Neural cell (in vitro differentiated cells): ENCODE data around the gene ACSL6. TPM values are rescaled to one million over a fixed set of nuclear protein-coding genes. Genes with fewer than 3 reads are reported as not detected.

Experiments
- H2AFZ ChIP-seq: fragments of 200-600, 300-800 bp; sonication (generic), shearing (Covaris generic); 2 replicates; pipeline ENCODE4 v1.6.0; 2014; ENCODE audit warnings: low read depth, mild to moderate bottlenecking, antibody characterized with exemption, low read length, moderate library complexity
- H3F3A ChIP-seq: fragments of 200-600 bp; shearing (Covaris generic); 2 replicates; pipeline ENCODE4 v1.6.1; 2016; ENCODE audit warnings: mild to moderate bottlenecking, moderate library complexity, mixed read lengths, antibody characterized with exemption, low read length; ENCODE audit not compliant: insufficient read depth, poor library complexity, severe bottlenecking
- H3K27ac ChIP-seq: fragments of 200-600, 300-800 bp; sonication (generic), shearing (Covaris generic); 2 replicates; pipeline ENCODE4 v1.5.1; 2014; ENCODE audit warnings: mild to moderate bottlenecking, low read length, moderate library complexity
- H3K27me3 ChIP-seq: fragments of 300-800, 200-600 bp; sonication (generic), shearing (Covaris generic); 2 replicates; pipeline ENCODE4 v1.6.0; 2014; ENCODE audit warnings: mild to moderate bottlenecking, low read depth, low read length, moderate library complexity; ENCODE audit not compliant: insufficient read depth
- H3K36me3 ChIP-seq: fragments of 300-800, 200-600 bp; sonication (generic), shearing (Covaris generic); 2 replicates; pipeline ENCODE4 v1.5.1; 2014; ENCODE audit warnings: mild to moderate bottlenecking, antibody characterized with exemption, low read length, moderate library complexity; ENCODE audit not compliant: insufficient read depth
- H3K4me2 ChIP-seq: fragments of 300-800, 200-600 bp; sonication (generic), shearing (Covaris generic); 2 replicates; pipeline ENCODE4 v1.6.0; 2014; ENCODE audit warnings: mild to moderate bottlenecking, low read length
- H3K4me3 ChIP-seq: fragments of 300-800, 200-600 bp; sonication (generic), shearing (Covaris generic); 2 replicates; pipeline ENCODE4 v1.5.1; 2014; ENCODE audit warnings: mild to moderate bottlenecking, low read length, moderate library complexity
- H3K79me2 ChIP-seq: fragments of 200-600 bp; shearing (Covaris generic); replicated peaks from 2 replicates; pipeline ENCODE4 v1.6.0; 2014; ENCODE audit warnings: mild to moderate bottlenecking, low read length, moderate library complexity; ENCODE audit not compliant: insufficient read depth
- H3K9ac ChIP-seq: fragments of 300-800, 200-600 bp; sonication (generic), shearing (Covaris generic); 2 replicates; pipeline ENCODE4 v1.6.1; 2016; ENCODE audit warnings: mild to moderate bottlenecking, low read length, mixed read lengths
- H3K9me2 ChIP-seq: fragments of 200-600 bp; shearing (Covaris generic); 2 replicates; pipeline ENCODE4 v1.6.1; 2016; ENCODE audit warnings: mild to moderate bottlenecking, low read length, mixed read lengths; ENCODE audit not compliant: insufficient read depth
- H3K9me3 ChIP-seq: fragments of 200-600, 300-800 bp; sonication (generic), shearing (Covaris generic); 2 replicates; pipeline ENCODE4 v1.6.1; 2016; ENCODE audit warnings: mild to moderate bottlenecking, mixed run types, low read length, moderate library complexity, mixed read lengths
- H4K20me1 ChIP-seq: fragments of 200-600 bp; shearing (Covaris generic); 2 replicates; pipeline ENCODE4 v1.6.1; 2016; ENCODE audit warnings: mild to moderate bottlenecking, mixed run types; ENCODE audit not compliant: insufficient read depth
- CTCF ChIP-seq: fragments of 450-650 bp; IDR thresholded peaks from 2 replicates; pipeline ENCODE4 v1.5.1; 2014; ENCODE audit warnings: antibody characterized with exemption, mild to moderate bottlenecking, moderate library complexity; ENCODE audit not compliant: poor library complexity, severe bottlenecking
- EP300 ChIP-seq: fragments of 450-650 bp; conservative IDR thresholded peaks from 2 replicates; pipeline ENCODE4 v1.6.1; 2014; ENCODE audit warnings: antibody characterized with exemption, mild to moderate bottlenecking, moderate library complexity; ENCODE audit not compliant: poor library complexity, severe bottlenecking
- EZH2 ChIP-seq: fragments of 200-600, 300-800 bp; shearing (Covaris generic), sonication (generic); IDR thresholded peaks from 2 replicates; pipeline ENCODE4 v1.6.1; 2014; ENCODE audit warnings: antibody characterized with exemption, low read length, borderline replicate concordance, mild to moderate bottlenecking; ENCODE audit not compliant: insufficient read depth, poor library complexity, severe bottlenecking
- MXI1 ChIP-seq: fragments of 450-650 bp; conservative IDR thresholded peaks from 2 replicates; pipeline ENCODE4 v1.6.1; 2014; ENCODE audit warnings: antibody characterized with exemption, mild to moderate bottlenecking; ENCODE audit not compliant: poor library complexity, severe bottlenecking
- POLR2AphosphoS5 ChIP-seq: IDR thresholded peaks from 2 replicates; pipeline ENCODE4 v1.6.1; 2012
- RAD21 ChIP-seq: fragments of 450-650 bp; conservative IDR thresholded peaks from 2 replicates; pipeline ENCODE4 v1.6.1; 2014; ENCODE audit warnings: antibody characterized with exemption, mild to moderate bottlenecking, moderate library complexity
- REST ChIP-seq: IDR thresholded peaks from 2 replicates; pipeline ENCODE4 v1.6.1; 2012; ENCODE audit warnings: borderline replicate concordance
- SMC3 ChIP-seq: fragments of 450-650 bp; conservative IDR thresholded peaks from 2 replicates; pipeline ENCODE4 v1.6.1; 2014; ENCODE audit warnings: antibody characterized with exemption, mild to moderate bottlenecking, moderate library complexity; ENCODE audit not compliant: poor library complexity
- TAF1 ChIP-seq: IDR thresholded peaks from 2 replicates; pipeline ENCODE4 v1.6.1; 2012; ENCODE audit warnings: low read depth
- polyA plus RNA-seq: library from polyadenylated mRNA; depleted of rRNA; stranded (reverse); fragments of >200 nt; gene quantifications from 2 replicates; pipeline ENCODE4 v1.2.3, GENCODE V29; 2014

The ACSL6 gene
- polyA plus RNA-seq, 1 donor from 2014 or later, result 30.5 TPM

- TF ChIP-seq EZH2 (no peak), TAF1 (no peak), SMC3 (no peak), POLR2AphosphoS5 (no peak), EP300 (no peak), RAD21 (no peak), CTCF (no peak), REST (no peak), MXI1 (no peak)
- no peaks in the 10 kb centered on the region for H3K9me3 ChIP-seq
- H3K79me2 ChIP-seq, result no peaks in the 10 kb centered on the region
- H3K4me3 ChIP-seq, result no peak overlapping the region
- no peak overlapping the region for H3K4me2 ChIP-seq
- no peak overlapping the region for H2AFZ ChIP-seq
- no peaks in the 10 kb centered on the region for H3K36me3 ChIP-seq
- H3K27ac ChIP-seq, result no peak overlapping the region
- no peak overlapping the region for H3K9ac ChIP-seq
- H3F3A ChIP-seq, result no peaks in the 10 kb centered on the region
- H4K20me1 ChIP-seq, result no peaks in the 10 kb centered on the region
- peaks cover 8% of the 10 kb centered on the region for H3K27me3 ChIP-seq
- no peaks in the 10 kb centered on the region for H3K9me2 ChIP-seq
Measured at GRCh38 chr5:132016721-132017250, 5.3 kb upstream of the ACSL6 start.

- Histone ChIP-seq H3F3A (no peaks in the 10 kb centered on the region), H3K4me3 (no peak overlapping the region), H3K27ac (no peak overlapping the region), H3K9ac (no peak overlapping the region), H3K79me2 (no peaks in the 10 kb centered on the region), H3K9me2 (no peaks in the 10 kb centered on the region), H4K20me1 (no peaks in the 10 kb centered on the region), H3K9me3 (no peaks in the 10 kb centered on the region), H3K27me3 (peaks cover 21% of the 10 kb centered on the region), H2AFZ (no peak overlapping the region), H3K4me2 (no peak overlapping the region), H3K36me3 (no peaks in the 10 kb centered on the region)
- TF ChIP-seq EZH2 (no peak), RAD21 (no peak), REST (no peak)
Measured at GRCh38 chr5:132013711-132014110, 2.3 kb upstream of the ACSL6 start.
